Right cardiac atrium (tissue), 5 donors: ENCODE data around the gene NOX3. TPM values are rescaled to one million over a fixed set of nuclear protein-coding genes. Genes with fewer than 3 reads are reported as not detected.

Source experiments
- ATAC-seq, 2 donors: fragments of 200-7000 bp; cut with Tn5 transposase; one replicate each; pipeline versions ENCODE4 v1.8.0 to v1.9.1; 2020; ENCODE audit warnings: moderate library complexity in 2 of 2, mild to moderate bottlenecking in 1 of 2
- DNase-seq, 3 donors: peaks; one replicate each; pipeline ENCODE4 v3.0.0-alpha.2; 2020
- H3K27ac ChIP-seq: one replicate; pipeline ENCODE4 v1.5.1; 2013; ENCODE audit warnings: mild to moderate bottlenecking, low read length, control low read depth, moderate library complexity
- H3K27me3 ChIP-seq: one replicate; pipeline ENCODE4 v1.6.1; 2013; ENCODE audit not compliant: control insufficient read depth, insufficient read depth
- H3K4me1 ChIP-seq: one replicate; pipeline ENCODE4 v1.6.1; 2013; ENCODE audit warnings: low read length; ENCODE audit not compliant: control insufficient read depth, insufficient read depth
- H3K4me3 ChIP-seq: one replicate; pipeline ENCODE4 v1.5.1; 2013; ENCODE audit warnings: low read length, control low read depth
- H3K9me3 ChIP-seq: one replicate; pipeline ENCODE4 v1.6.1; 2013; ENCODE audit warnings: low read length; ENCODE audit not compliant: control insufficient read depth
- WGBS: extraction: QIAGEN DNeasy Blood & Tissue Kit; methylation state at CpG from one replicate; pipeline ENCODE4 v1.1.7; 2013; 5-methylcytosine and 5-hydroxymethylcytosine counted together
- intact Hi-C, 4 donors: fragments of 100-400 bp; cut with DNase I; formaldehyde crosslinking; loops; one replicate each; pipeline versions ENCODE4 v1.11.0 to v1.14.0; 2022 to 2023
- polyA plus RNA-seq: library from polyadenylated mRNA; stranded (reverse); fragments of 200-250 nt; gene quantifications from one replicate; pipeline ENCODE4 v1.2.3, GENCODE V29; 2013
- total RNA-seq, 4 donors: library from RNA; stranded (reverse); fragmentation: NEBNext Ultra II Directional; extraction: Animal tissue kit (Norgen Biotek cat#: 25700); gene quantifications; one replicate each; pipeline ENCODE4 v1.2.1, GENCODE V29; 2021
- donor health status: healthy with polysubstance abuse.
- donor health status: DM: no; HTN: yes; CAD: no.
- donor health status: DM: no; HTN: no; CAD: no.
- donor health status: DM: no; HTN: yes; CAD: no; lungs with severe emphysema.
- donor health status: DM: yes; HTN: yes; CAD: no.

Gene NOX3
- total and polyA plus RNA-seq, 5 donors, result not detected

DNA sequence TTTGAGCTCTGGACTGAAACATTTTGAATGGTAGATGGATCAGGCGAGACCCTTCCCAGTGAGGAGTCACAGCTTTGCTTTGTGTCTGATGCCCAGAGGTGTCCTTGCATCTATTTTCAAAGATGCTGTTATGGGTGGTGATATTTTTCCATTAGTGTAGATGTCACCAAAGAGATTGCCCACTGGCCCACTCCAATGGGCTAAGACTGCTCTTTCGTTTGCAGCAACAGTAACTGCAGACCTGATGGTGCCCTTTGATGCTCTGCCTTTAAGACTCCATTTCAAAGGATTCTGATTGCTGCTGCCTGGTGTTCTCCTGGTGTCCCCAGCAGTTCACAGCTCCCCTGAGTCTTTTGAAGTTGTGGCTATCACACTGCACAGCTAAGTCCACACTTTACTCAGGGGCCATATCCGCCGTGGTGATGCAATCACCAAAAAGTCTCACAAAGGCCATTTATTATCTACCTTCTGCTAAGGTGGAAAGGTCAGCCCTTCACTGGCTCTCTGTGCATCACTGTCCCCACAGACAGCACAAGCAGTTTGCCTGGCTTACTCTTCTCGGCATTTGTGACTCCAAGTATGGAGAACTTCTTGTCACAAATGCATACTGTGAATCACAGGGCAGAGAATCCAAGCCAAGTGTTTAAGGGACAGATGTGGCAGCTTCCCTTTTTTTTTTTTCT is 56.4 kb downstream of the NOX3 start:
- Histone ChIP-seq H3K4me3 (no peak overlapping the region), H3K4me1 (no peaks in the 10 kb centered on the region), H3K9me3 (no peaks in the 10 kb centered on the region), H3K27me3 (no peaks in the 10 kb centered on the region), H3K27ac (no peak overlapping the region)
- intact Hi-C loops, result no loop called here
- WGBS, result 70% methylated on average over 5 of the region's 5 CpGs
- ATAC-seq (no peak), DNase-seq (no peak)

DNA sequence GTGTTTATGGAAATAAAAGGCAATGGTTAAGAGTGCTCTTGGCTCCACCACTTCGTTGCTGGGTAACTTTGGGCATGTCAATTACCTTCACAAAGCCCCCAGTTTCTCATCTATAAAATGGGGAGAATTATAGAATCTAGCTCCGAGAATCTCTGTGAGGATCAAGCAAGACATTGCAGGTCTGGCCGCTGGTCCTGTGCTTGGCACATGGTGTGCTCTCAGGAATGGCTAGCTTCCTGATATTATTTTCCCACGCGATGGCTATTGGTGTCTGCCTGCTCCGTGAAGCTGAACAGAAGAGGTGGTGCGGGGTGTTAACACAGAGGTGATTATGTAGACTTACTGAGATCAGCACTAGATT is 57.0 kb downstream of the NOX3 start:
- H3K4me3 ChIP-seq, result no peak overlapping the region
- no peak overlapping the region for H3K27ac ChIP-seq
- H3K9me3 ChIP-seq, result no peaks in the 10 kb centered on the region
- H3K4me1 ChIP-seq, result no peaks in the 10 kb centered on the region
- no peak for ATAC-seq
- no peaks in the 10 kb centered on the region for H3K27me3 ChIP-seq
- no peak for DNase-seq
- WGBS, result 84% methylated on average over 7 of the region's 7 CpGs
- intact Hi-C loops, result no loop called here

DNA sequence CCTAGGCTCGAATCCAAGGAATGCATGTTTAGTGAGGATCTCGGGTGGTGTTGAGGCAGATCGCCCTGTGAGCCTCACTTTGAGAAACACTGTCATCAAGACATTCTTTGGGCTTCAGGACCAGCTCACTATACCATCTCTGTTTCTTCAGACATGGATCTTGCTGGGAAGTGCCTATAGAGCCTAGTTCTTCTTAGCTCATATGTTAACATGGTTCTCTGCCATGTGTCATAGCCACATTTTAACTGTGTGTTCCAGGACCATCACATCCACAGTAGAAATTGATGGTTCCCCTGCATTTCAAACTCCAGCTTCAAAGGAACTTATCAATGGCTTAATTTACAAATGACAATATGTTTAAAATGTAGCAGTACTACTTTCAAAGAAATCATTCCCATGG is 57.4 kb downstream of the NOX3 start:
- Histone ChIP-seq H3K4me1 (no peaks in the 10 kb centered on the region), H3K4me3 (no peak overlapping the region), H3K9me3 (no peaks in the 10 kb centered on the region), H3K27me3 (no peaks in the 10 kb centered on the region), H3K27ac (no peak overlapping the region)
- WGBS, result 63% methylated on average over 3 of the region's 3 CpGs
- intact Hi-C loops, result no loop called here
- ATAC-seq (no peak), DNase-seq (no peak)

DNA sequence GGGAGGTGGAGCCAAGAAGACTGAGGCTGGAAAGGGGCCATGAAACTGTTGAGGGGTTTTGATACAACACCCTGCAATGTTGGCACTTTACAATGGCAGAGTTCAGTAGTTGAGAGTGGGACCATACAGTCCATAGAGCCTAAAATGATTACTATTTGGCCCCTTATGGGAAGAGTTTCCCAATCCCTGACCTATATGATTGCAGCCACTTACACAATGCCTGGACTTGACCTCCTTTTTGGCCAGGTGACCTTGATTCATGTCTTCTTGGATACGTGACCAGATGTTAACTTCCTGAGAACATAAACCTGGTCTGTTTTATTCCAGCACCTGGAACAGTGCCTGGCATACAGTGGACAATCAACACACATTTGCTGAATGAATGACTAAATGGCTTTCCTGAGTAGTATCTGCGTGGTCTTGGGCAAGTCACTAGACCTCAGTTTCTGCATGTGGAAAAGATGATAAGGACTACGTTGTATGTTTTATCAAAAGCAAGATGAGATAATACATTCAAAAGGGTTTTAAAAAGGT is 58.4 kb downstream of the NOX3 start:
- Histone ChIP-seq H3K4me1 (no peaks in the 10 kb centered on the region), H3K27ac (no peak overlapping the region), H3K4me3 (no peak overlapping the region), H3K27me3 (no peaks in the 10 kb centered on the region), H3K9me3 (no peaks in the 10 kb centered on the region)
- intact Hi-C loops, result no loop called here
- ATAC-seq (no peak), DNase-seq (no peak)
- 64% methylated on average over 3 of the region's 3 CpGs for WGBS

DNA sequence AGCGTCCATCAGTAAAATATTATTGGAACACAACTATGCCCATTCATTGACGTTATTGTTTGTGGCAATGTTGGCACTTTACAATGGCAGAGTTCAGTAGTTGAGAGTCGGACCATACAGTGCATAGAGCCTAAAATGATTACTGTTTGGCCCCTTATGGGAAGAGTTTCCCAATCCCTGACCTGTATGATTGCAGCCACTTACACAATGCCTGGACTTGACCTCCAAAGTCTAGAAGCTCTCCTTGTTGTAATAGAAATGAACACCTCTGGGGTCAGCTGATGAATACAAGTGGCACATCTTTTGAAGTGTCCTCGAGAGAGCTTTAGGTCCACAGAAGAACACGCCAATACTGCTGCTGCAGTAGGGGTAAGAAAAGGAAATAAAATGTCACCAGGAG is 59.0 kb downstream of the NOX3 start:
- Histone ChIP-seq H3K4me3 (no peak overlapping the region), H3K9me3 (no peaks in the 10 kb centered on the region), H3K27ac (no peak overlapping the region), H3K27me3 (no peaks in the 10 kb centered on the region), H3K4me1 (no peaks in the 10 kb centered on the region)
- intact Hi-C loops, result no loop called here
- ATAC-seq (no peak), DNase-seq (no peak)
- 80% methylated on average over 5 of the region's 5 CpGs for WGBS

DNA sequence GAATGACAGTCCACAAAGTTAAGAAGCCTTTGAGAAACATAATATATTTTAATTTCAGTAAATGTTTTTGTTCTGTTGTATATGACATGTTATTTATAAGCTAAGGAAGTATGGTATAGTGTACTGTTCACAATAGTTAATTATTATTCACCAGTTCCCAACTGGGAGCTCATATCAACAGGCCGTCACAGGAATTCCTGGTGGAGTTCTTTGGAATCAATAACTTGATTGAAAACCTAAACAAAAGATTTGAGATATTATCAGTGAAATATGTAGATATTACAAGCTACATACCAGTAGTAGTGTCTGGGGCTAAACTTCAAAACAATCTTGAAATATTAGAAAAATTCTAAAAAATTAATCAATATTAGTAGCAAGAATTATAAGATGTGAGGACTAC is 60.3 kb downstream of the NOX3 start:
- 86% methylated on average over 1 of the region's 1 CpG for WGBS
- Histone ChIP-seq H3K9me3 (no peaks in the 10 kb centered on the region), H3K27me3 (no peaks in the 10 kb centered on the region), H3K27ac (no peak overlapping the region), H3K4me1 (no peaks in the 10 kb centered on the region), H3K4me3 (no peak overlapping the region)
- intact Hi-C loops, result no loop called here
- ATAC-seq, result no peak
- DNase-seq, result no peak

DNA sequence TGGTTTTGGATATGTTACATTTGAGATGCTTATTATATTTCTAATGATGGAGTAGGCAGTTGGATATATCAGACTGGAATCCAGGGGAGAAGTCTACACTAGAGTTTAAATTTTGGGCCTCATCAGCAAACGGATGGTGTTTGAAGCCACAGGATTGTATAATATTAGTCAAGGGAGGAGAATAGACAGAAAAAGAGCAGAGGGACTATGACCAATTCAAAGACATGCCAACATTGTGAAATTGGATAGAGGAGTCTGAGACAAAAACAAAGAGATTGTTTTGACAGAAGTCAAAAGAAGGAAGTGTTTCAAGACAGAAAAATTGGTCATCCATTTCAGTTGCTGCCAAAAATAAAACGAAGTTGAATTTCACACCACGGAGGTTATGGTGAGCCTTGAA is 66.5 kb downstream of the NOX3 start:
- ATAC-seq, result no peak
- intact Hi-C loops, result no loop called here
- 66% methylated on average over 3 of the region's 3 CpGs for WGBS
- Histone ChIP-seq H3K4me3 (no peak overlapping the region), H3K9me3 (no peaks in the 10 kb centered on the region), H3K27ac (no peak overlapping the region), H3K27me3 (no peaks in the 10 kb centered on the region), H3K4me1 (no peaks in the 10 kb centered on the region)
- no peak for DNase-seq

DNA sequence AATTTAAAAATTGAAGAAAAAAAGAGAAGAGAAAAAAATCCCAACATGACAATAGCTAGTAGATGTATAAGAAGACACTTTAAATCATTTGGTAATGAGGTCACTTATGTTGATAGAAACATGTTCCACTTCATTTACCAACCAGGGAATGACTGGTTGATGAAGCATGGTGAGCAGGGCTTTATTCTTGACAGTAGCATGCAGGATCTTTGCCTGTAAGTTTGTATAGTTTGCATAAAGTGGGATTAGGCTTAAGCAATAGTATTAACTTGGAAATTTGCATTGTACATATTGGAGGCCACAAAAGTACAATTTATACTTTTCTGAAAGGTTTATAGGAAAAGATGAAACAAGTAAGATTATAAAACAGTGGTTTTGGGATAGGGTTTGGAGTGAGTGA is 67.0 kb downstream of the NOX3 start:
- Histone ChIP-seq H3K27me3 (no peaks in the 10 kb centered on the region), H3K9me3 (no peaks in the 10 kb centered on the region), H3K27ac (no peak overlapping the region), H3K4me3 (no peak overlapping the region), H3K4me1 (no peaks in the 10 kb centered on the region)
- intact Hi-C loops, result no loop called here
- DNase-seq (no peak), ATAC-seq (no peak)

DNA sequence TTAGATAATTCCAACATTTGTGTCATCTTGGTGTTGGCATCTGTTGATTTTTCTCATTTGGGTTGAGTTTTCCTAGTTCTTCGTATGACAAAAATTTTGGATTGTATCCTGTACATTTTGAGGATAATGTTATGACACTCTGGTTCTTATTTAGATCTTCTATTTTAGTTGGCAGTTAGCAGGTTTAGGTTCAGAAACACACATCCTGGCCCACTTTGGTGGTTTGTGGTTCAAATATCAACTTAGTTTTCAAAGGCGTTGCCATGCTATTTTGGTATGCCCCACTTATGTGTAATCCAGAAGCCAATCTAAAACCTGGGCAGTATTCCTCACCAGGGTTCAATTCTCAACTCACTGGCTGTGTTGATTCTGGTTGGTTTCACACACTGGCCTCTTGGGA is 68.2 kb downstream of the NOX3 start:
- no peak overlapping the region for H3K27ac ChIP-seq
- no peaks in the 10 kb centered on the region for H3K9me3 ChIP-seq
- no peaks in the 10 kb centered on the region for H3K27me3 ChIP-seq
- intact Hi-C loops, result no loop called here
- WGBS, result 78% methylated on average over 2 of the region's 2 CpGs
- ATAC-seq, result no peak
- no peaks in the 10 kb centered on the region for H3K4me1 ChIP-seq
- H3K4me3 ChIP-seq, result no peak overlapping the region
- no peak for DNase-seq

DNA sequence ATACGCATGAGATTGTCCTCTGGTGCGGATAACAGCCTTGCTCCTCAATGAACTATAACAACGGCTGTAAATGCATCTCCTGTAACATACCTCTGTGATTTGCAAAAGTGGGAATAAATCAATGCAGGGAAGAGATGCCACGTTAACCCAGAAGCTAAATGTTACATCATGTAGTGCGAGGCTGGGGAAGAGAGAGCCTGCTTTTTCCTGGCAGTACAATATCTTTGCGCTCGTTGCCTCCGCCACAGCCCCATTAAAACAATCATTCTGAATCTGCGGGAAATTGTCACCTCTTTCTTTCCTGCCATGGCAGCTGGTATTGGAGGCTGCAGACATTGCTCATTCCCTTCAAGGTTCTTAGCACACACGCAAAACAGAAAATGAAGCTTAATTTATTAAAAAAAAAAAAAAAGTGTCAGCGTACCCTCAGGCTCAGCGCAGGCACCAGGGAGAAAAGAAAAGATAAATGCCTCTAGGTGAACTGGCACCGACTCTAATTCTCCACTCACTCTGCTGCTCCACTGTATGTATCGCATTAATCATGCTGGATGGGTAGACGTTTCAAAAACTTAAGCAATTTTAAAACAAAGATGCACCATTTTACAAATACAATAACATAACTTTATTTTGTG is 71.2 kb downstream of the NOX3 start:
- DNase-seq, result no peak
- H3K4me3 ChIP-seq, result no peak overlapping the region
- intact Hi-C loops, result no loop called here
- H3K4me1 ChIP-seq, result no peaks in the 10 kb centered on the region
- no peak overlapping the region for H3K27ac ChIP-seq
- H3K9me3 ChIP-seq, result no peaks in the 10 kb centered on the region
- WGBS, result 90% methylated on average over 15 of the region's 15 CpGs
- H3K27me3 ChIP-seq, result no peaks in the 10 kb centered on the region
- ATAC-seq, result no peak

DNA sequence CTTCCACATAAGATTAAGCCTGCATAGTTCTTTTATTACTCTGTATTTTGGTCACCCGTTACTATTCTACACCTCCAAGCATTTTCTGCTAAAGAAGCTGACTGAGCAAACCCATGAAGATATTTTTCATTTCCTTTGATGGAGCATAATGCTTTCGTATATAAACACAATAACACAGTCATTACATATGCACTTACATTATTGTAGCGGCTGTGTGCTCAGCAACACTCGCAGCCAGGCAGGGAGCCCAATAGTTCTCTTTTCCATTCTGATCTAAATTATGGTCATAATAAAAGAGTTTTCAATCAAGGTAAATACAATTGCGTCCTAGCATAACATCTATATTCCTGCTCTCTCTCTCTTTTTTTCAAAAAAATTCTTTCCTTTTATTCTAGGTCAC is 71.7 kb downstream of the NOX3 start:
- no peak overlapping the region for H3K27ac ChIP-seq
- H3K27me3 ChIP-seq, result no peaks in the 10 kb centered on the region
- intact Hi-C loops, result no loop called here
- DNase-seq (no peak), ATAC-seq (no peak)
- H3K9me3 ChIP-seq, result no peaks in the 10 kb centered on the region
- 93% methylated on average over 5 of the region's 5 CpGs for WGBS
- H3K4me1 ChIP-seq, result no peaks in the 10 kb centered on the region
- H3K4me3 ChIP-seq, result no peak overlapping the region

DNA sequence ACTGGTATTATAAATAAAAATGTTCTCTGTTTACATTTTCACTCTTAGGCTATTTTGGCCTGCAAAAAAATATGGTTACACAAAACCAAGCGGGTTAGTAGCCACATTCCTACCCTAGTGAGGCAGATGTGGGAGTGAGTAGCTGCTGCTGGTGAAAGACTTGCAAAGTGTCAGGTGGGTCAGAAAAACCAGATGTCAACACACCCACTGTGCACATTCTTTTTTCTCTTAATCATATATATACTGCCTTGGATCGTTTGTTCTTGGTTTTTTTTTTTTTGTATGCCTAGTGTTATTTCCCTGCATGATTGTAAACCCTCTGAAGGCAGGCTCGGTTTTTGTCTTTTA is 73.3 kb downstream of the NOX3 start:
- intact Hi-C loops, result no loop called here
- H3K4me3 ChIP-seq, result no peak overlapping the region
- WGBS, result 65% methylated on average over 3 of the region's 3 CpGs

More for the DNA sequence above, 73.3 kb downstream of the NOX3 start:
- H3K4me1 ChIP-seq, result no peaks in the 10 kb centered on the region
- ATAC-seq (no peak), DNase-seq (no peak)
- H3K27ac ChIP-seq, result no peak overlapping the region
- no peaks in the 10 kb centered on the region for H3K9me3 ChIP-seq
- no peaks in the 10 kb centered on the region for H3K27me3 ChIP-seq
